Body of pancreas (tissue), 4 donors: Measurements from ENCODE around the gene DMRTC2.

Experiments used
- POLR2A ChIP-seq, 3 donors: fragments of 450-650 bp; IDR thresholded peaks; one replicate each; pipeline ENCODE4 v1.6.1; 2016; ENCODE audit warnings: antibody characterized with exemption in 3 of 3, mild to moderate bottlenecking in 2 of 3
- TF ChIP-seq, protein P1 (sequence below), 7 experiments: fragments of 450-650 bp in 4 of 7; fragments of 200-600 bp in 3 of 7; sonication (generic) in 3 of 7; IDR thresholded peaks; one replicate each; pipeline ENCODE4 v1.5.1; 2016 to 2019; ENCODE audit warnings: antibody characterized with exemption in 7 of 7

- TF ChIP-seq, protein P1, sequence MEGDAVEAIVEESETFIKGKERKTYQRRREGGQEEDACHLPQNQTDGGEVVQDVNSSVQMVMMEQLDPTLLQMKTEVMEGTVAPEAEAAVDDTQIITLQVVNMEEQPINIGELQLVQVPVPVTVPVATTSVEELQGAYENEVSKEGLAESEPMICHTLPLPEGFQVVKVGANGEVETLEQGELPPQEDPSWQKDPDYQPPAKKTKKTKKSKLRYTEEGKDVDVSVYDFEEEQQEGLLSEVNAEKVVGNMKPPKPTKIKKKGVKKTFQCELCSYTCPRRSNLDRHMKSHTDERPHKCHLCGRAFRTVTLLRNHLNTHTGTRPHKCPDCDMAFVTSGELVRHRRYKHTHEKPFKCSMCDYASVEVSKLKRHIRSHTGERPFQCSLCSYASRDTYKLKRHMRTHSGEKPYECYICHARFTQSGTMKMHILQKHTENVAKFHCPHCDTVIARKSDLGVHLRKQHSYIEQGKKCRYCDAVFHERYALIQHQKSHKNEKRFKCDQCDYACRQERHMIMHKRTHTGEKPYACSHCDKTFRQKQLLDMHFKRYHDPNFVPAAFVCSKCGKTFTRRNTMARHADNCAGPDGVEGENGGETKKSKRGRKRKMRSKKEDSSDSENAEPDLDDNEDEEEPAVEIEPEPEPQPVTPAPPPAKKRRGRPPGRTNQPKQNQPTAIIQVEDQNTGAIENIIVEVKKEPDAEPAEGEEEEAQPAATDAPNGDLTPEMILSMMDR (IDR thresholded peaks at IDR 0.05) = no peak
- TF ChIP-seq POLR2A (IDR thresholded peaks at IDR 0.05) = no peak
Measured at GRCh38 chr19:41802770-41803169, 42.1 kb upstream of the DMRTC2 start.
